NCI-H1105 treated with DMSO at 0.1 percent for 48 hours (cell line): ENCODE results near the gene P2RY8.
"Not testable (repeated sequence)": the region's sequence is repeated elsewhere in the genome, so short reads cannot be mapped to it uniquely, and the experiment has no call there.

Source experiments
- DNase-seq: peaks from one replicate; lab custom pipeline; 2025; lab: John Stamatoyannopoulos, UW

The P2RY8 gene

DNA sequence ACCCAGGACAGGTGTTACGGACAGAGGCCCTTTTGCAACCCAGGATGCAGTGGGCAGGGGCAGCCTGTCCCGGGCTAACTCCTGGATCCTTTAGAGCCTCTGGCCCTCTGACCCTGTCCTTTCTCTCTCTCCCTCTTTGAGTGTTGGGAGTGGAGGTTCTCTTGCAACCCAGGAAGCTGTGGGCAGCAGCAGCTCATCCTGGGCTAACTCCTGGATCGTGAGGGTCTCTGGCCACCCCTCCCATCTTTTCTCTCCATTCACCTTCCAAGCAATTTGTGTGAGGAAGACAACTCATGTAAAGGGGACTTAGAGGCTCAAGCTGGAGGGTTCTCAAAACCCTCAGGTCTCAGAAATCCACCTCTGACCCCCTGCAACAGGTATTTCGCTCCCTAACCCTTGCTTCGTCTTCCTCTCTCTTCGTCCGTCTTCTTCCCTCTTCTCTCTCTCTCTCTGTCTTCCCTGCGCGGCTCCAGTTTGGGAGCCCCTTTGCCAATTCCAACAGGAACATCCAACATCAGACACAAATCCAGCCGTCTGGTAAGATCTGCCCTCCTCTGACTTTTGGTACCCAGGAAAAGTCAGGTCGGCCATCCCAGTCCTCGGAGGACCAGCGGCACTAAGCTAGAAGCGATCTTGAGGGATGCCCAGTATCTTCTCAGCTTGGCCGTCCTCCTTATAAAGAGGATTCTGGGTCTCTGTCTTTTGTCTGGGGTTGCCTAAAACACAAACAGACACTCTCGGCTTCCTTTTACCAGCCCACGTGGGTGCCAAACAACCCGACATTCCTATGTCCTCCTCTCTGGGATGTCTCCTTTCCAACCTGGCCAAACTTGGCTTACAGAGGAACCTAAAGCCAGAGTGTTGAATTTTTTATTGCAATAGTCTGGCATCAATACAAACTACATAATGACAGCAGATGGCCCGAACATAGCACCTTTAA lies 92.2 kb downstream of the P2RY8 start:
- DNase-seq, result no peak

DNA sequence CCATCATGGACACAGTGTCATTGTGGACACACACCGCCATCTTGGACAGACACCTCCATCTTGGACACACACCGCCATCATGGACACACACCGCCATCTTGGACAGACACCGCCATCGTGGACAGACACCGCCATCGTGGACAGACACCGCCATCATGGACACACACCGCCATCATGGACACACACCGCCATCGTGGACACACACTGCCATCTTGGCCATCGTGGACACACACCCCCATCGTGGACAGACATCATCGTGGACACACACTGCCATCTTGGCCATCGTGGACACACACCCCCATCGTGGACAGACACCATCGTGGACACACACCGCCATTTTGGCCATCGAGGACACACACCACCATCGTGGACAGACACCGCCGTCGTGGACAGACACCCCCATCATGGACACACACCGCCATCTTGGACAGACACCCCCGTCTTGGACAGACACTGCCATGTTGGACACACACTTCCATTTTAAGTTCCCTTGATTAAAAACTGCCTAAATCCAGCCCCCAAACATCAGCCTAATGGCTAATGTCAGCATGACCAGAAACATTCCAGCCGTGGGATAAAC lies 93.4 kb downstream of the P2RY8 start:
- no peak for DNase-seq

DNA sequence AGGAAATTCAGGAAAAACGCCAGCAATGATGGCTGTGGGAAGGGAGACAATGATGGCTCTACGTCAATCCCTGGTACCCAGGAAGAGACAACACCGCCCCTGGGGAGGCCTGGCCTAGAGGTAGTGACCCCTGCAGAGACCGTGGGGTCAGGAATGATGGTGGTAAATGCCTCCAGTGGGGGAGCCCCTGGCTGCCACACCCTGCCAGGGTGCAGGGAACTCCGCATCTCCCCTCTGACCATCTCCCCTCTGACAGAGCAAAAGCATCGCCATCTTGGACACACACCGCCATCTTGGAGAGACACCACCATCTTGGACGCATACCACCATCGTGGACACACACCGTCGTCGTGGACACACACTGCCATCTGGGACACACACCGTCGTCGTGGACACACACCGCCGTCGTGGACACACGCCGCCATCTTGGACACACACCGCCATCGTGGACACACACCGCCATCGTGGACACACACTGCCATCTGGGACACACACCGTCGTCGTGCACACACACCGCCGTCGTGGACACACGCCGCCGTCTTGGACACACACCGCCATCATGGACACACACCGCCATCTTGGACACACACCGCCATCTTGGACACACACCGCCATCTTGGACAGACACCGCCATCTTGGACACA lies 94.1 kb downstream of the P2RY8 start:
- DNase-seq, result no peak

DNA sequence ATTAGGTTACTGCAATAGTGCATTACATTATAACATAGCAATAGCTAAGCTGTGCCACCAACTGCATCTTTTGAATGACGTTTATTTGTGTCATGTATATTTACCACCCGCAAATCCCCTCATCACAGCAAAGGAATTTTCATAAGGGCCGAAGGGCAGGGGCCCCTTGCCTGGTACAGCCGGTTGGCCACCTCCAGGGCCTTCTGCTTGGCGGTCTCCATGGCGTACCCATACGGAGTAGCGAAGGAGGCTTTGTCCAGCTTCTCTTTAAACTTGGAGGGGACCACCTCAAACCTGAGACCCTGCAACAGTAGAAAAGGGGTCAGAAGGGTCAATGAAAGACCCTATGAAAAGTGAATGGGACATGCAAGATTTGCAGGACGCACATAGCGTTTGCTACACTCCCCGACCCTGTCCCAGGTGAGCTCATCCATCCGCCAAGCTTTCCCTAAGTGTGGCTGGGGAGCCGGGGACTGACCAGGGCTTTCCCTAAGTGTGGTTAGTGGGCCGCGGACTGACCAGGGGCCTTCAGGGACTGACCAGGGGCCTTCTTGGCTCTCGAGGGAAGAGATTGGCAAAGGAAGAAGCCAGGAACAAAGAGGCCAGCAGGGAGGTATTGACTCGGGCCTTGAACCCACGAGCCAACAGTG lies 94.8 kb downstream of the P2RY8 start:
- no peak for DNase-seq

DNA sequence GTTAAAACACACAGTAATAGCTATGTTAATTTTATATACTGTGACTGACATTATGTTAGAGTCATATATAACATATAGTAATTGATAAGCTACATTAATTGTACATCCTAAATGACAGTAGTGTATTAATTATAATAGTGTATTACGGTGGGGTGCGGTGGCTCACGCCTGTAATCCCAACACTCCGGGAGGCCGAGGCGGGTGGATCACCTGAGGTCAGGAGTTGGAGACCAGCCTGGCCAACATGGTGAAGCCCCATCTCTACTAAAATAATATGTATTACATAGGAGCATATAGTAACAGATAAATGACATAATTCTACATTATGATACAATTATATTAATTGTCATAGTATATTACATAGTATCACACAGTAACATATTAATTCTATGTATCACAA lies 96.5 kb downstream of the P2RY8 start:
- DNase-seq, result no peak

DNA sequence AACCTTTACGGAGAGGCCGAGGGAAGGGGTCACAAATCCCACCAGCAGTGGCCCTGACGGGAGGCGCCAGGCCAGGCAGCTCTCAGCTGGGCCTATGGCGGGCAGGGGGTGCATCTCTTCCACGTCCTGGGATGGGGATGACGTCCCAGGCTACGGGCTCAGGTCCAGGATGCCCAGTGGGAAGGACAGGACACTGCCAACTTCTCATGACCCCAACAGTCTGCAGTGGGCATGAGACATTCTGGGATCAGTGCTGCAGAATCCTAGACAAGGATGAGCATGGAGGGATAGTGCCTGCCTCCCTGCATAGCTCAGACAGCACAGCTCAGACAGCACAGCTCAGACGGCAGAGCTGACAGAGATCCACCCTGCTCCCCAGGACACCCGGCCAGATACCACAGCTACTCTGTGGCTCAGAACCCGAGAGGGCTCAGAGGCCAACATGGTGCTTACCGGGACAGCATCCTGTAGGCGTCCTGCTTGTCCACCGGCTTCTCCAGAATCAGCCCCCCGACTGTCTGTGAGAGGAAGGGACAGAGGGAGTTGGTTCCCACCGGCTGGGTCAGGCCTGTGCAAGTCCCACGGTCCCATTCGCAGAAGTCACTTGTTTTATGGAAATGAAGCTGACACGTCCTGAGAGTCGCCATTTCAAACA lies 101.6 kb downstream of the P2RY8 start:
- no peak for DNase-seq

DNA sequence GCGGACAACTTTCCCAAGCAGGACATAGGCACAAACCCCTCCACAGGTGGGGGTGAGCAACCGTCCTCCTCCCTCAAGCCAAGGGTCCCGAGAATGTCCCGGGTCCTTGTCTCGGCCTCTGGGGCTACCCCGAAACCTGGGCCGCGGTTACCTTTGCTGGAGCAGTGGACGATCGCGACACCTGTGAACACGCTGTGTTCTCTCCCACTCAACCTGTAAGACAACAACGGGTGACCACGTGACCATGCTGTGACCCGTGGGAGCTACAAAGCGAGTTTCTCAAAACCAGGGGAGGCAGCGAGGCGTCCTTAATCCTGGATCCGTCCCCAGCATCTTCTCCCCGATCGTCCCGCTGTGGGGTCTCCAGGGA lies 102.1 kb downstream of the P2RY8 start:
- DNase-seq, result no peak

DNA sequence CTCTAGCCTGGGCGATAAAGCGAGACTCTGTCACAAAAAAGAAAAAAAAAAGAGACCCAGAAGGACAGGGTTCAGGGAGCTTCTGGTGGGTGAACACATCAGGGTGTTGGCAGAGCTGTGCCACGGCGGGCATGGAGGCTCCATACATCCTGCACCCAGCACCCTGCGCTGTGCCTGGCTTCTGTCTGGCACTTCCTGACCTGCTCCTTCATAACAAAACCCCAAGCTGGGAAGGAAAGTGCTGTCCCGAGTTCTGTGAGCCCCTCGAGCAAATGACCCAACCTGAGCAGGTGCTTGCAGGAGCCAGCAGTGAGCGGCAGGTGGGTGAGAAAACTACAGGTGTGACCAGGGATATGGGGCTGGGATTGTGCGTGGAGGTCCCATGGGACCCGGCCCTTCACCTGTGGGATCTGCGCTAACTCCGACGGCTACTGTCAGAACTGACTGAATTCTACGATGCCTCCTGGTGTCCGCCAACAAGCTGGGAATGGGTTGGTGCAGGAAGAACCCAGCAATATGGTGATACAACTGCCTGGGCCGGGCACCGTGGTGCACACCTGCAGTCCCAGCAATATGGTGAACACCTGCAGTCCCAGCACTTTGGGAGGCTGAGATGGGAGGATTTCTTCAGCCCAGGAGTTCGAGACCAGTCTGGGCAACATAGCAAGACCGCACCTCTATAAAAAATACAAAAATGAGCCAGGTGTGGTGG lies 103.2 kb downstream of the P2RY8 start:
- no peak for DNase-seq

DNA sequence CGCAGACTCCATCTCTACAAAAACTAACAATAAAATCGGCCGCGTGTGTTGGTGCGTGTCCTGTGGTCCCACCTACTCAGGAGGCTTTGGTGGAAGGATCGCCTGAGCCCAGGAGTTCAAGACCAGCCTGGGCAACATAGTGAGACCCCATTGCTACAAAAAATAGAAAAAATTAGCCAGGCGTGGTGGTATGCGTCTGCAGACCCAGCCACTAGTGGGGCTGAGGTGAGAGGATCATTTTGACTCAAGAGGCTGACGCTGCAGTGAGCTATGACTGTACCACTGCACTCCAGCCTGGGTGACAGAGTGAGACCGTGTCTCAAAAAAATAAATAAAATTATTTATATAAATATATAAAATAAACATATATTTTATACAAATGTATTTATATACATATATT lies 106.5 kb downstream of the P2RY8 start:
- DNase-seq, result no peak

DNA sequence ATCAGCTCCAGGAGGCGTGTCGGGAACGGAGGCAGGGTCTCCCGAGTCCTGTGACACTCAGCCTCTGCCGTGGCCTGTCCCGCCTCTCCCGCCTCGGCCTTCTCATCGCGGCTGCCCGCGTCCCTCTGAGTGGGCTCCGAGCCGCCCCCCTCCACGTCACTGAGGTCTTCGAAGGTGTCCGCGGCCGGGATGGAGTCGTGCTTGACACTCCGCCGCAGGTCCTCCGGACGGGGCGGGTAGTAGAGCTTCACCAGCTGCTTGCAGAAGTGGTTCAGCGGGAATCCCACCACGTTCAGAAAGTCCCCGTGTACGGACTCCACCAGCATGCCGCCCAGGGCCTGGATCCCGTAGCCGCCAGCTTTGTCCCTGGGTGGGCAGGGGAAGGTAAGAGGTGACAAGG lies 109.2 kb downstream of the P2RY8 start:
- DNase-seq, result no peak

DNA sequence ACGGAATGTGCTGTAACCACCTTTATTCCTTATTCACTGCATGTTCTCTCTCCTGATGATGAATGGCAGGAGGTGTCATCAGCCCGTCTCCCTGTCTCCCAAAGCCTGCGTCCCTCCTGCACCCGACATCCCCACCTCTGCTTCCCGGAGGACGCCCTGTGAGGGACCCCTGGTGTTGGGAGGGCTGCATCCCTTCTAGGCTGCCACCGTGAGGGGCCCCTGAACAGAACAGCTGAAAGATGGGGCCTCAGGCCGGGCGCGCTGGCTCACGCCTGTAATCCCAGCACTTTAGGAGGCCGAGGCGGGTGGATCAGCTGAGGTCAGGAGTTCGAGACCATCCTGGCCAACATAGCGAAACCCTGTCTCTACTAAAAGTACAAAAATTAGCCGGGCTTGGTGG lies 110.7 kb downstream of the P2RY8 start:
- not testable (repeated sequence) for DNase-seq

DNA sequence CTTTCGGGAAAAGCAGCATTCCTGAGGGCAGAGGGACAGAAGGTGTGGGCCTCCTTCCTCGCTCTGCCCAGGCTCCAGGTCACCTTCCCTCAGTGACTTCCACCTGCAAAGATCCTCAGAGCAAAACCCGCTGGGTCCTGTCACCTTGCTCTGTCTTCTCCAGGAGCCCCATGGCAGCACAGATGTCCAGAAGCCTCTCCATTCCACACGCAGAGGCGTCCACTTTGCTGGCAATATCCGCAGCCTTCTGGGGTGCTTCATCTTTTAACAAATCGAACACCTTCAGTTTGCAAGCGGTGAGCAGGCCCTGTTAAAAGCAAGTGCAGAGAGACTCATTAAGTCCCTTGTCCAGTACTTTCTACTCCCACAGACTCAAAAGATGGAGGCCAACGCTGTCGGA lies 111.6 kb downstream of the P2RY8 start:
- no peak for DNase-seq

DNA sequence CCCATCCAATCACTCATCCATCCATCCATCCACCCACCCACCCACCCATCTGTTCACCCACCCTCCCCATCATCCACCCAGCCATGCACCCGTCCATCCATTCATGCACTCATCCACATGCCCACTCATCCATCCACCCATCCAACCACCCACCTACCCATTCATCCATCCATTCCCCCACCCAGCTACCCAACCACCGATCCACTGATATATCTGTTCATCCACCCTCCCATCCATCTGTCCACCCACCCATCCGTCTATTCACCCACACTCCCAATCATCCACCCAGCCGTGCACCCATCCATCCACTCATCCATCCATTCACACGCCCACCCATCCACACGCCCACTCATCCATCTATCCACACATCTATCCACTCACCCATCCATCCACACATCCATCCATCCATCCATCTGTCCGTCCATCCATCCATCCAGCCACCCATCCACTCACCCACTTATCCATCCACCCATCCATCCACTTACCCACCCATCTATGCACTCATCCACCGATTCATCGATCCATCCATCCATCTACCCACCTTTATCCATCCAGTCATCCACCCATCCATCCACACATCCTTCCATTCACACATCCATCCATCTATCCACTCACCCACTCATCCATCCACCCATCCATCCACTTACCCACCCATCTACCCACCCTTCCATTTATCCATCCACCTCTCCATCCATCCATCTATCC lies 112.7 kb downstream of the P2RY8 start:
- DNase-seq, result no peak

DNA sequence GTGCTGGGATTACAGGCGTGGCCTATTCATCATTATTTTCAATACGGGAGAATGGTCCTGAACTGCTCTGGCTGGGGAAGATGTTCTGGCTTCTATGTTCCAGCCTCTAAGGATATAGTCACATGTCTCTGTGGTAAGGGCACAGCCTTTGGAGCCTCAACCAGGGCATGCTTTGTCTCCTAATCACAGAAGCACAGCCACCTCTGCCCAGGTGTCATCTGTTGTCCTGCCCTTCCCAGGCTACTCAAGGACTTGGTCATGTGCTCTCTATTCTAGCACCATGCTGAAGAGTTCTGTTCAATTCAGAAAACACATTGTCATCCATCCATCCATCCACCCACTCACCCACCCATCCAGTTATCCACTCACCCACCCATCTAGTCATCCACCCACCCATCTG lies 113.8 kb downstream of the P2RY8 start:
- no peak for DNase-seq

DNA sequence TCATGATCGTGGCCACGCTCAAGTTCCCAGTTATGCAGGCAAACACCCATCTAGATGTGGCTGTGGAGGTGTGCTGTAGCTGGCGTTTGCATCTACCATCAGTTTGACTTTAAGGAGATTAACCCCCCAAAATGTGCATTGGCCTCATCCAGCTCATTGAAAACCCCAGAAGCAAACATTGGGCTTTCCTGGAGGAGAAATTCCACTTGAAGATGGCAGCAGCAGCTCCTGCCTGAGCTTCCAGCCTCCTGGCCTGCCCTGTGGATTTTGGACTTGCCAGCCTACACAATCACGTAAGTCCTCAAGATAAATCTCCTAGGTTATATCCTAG lies 114.9 kb downstream of the P2RY8 start:
- DNase-seq, result no peak

DNA sequence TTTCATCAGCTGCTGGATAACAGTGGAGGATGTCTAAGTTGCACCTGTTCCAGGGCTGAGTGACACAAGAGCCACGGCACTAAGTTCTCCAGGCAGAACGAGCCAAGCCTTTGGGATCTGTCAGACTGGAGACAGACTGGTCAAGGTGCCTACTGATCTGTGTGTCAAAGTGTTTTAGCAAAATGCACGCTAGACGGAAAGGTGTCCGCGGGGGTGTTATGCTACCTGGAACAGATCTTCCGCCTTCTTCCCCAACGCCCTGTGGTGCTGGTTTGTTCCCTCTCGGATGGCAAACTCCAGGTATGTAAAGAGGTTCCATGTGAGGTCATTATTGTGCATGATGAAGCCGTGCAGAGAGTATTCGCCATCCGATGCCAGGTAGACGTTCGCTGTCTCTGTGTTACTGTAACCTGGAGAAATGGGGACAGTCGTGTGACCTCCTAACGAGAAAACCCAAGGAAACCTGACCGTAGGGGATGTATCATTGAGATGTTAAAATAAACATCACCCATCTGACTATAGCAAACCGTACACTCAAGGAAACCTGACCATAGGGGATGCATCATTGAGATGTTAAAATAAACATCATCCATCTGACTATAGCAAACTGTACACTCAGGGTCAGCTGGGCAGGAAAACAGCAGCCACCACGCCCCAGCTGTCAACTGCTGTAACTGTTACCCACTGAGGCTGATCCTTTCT lies 115.4 kb downstream of the P2RY8 start:
- DNase-seq, result no peak

DNA sequence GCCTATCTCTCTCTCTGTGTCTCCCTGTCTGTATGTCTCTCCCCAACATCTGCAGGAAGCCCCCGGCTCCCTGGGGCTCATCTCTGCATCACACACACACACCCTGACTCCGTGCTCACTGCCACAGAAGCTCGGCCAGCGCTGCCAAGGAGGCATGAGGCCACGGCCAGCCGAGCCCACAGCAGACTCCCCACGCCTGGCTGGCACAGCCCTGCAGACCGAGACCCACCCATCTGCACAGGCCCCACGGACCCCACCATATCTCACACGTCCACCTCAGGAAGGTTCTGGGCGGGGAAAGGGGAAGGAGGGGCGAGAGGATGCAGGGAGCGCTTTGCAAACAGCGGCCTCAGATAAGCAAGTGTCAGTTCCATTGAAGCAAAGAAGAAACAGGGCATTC lies 116.6 kb downstream of the P2RY8 start:
- no peak for DNase-seq

DNA sequence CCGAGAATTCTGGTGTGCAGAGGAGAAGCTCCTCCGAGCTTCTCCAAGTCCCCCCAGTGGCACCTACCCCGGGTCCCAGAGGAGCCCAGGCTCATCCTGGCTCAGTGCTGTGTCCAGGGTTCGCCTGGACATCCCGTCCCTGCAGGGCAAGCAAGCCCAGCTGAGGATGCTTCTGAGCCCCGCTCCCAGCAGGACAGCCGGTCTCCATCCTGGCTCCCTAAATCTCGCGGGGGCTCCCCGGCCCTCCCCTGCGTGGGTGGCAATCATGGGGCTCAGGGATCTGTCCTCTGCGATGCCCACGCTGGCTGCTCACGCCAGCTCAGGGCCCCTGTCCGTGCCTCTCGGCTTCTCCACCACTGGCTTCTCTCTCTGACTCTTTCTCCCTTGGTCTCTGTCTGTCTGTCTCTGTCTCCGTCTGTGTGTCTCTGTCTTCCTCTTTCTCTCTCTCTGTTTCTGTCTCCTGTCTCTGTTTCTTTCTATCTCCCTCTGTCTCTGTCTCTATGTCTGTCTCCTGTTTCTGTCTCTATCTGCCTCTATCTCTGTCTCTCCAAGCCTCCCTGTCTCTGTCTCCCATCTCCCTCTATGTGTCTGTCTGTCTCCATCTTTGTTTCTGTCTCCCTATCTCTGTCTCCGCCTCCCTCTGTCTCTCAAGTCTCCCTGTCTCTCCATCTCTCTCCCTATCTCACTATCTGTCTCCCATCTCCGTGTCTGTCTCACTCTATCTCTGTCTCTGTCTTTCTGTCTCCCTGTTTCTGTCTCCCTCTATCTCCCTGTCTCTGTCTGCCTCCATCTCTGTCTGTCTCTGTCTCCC lies 117.2 kb downstream of the P2RY8 start:
- no peak for DNase-seq

DNA sequence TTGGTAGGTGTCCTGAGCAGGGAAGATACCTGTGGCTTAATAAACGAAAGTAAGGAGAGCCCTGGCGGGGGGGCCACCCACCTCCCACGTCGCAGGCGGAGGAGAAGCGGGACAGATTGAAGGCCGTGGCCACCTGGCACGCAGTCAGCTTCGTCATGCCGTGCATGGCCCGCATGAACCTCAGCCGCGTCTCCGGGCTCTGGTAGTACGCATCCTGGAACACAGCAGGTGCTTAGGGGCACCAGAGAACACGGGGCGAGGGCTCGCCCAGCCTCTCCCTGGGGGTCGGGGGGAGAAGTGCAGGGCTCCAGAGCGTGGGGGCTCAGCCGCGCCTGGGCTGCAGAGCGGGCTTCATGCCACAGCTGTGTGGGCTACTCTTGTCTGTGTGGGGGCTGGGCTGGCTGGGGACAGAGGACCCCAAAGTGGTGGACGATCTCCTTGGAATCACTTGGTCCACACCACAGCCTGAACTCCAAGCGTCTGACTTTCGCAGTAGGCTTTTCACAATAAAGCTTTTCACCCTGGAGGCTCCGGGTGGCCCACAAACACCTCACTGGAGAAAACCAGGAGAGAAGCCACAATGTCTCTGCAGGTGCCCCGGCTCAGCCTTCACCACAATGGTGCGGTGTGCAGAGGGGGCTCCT lies 118.0 kb downstream of the P2RY8 start:
- no peak for DNase-seq
